ENCODE data around the gene ACRBP. TPM values are rescaled to one million over a fixed set of nuclear protein-coding genes. Genes with fewer than 3 reads are reported as not detected.

The ACRBP gene
- total RNA-seq, 1 donor from 2014 or later, result 3.7 TPM

- H3K36me3 Mint-ChIP-seq, result no peaks in the 10 kb centered on the region
- no peaks in the 10 kb centered on the region for H3K9me3 Mint-ChIP-seq
- H3K4me1 Mint-ChIP-seq, result peaks cover 19% of the 10 kb centered on the region
- no peaks in the 10 kb centered on the region for H3K27me3 Mint-ChIP-seq (ENCODE audit: low read depth)
- H3K4me3 Mint-ChIP-seq, result no peak overlapping the region
- DNase-seq (ENCODE audit: low spot score in 2 of 2, unreplicated experiment in 2 of 2), result no peak
- TF ChIP-seq, protein P1, sequence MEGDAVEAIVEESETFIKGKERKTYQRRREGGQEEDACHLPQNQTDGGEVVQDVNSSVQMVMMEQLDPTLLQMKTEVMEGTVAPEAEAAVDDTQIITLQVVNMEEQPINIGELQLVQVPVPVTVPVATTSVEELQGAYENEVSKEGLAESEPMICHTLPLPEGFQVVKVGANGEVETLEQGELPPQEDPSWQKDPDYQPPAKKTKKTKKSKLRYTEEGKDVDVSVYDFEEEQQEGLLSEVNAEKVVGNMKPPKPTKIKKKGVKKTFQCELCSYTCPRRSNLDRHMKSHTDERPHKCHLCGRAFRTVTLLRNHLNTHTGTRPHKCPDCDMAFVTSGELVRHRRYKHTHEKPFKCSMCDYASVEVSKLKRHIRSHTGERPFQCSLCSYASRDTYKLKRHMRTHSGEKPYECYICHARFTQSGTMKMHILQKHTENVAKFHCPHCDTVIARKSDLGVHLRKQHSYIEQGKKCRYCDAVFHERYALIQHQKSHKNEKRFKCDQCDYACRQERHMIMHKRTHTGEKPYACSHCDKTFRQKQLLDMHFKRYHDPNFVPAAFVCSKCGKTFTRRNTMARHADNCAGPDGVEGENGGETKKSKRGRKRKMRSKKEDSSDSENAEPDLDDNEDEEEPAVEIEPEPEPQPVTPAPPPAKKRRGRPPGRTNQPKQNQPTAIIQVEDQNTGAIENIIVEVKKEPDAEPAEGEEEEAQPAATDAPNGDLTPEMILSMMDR (IDR thresholded peaks at IDR 0.05; ENCODE audit: unreplicated experiment), result no peak
- no peak overlapping the region for H3K27ac Mint-ChIP-seq
Observed at GRCh38 chr12:6626654-6627283, 20.5 kb downstream of the ACRBP start.

DNA sequence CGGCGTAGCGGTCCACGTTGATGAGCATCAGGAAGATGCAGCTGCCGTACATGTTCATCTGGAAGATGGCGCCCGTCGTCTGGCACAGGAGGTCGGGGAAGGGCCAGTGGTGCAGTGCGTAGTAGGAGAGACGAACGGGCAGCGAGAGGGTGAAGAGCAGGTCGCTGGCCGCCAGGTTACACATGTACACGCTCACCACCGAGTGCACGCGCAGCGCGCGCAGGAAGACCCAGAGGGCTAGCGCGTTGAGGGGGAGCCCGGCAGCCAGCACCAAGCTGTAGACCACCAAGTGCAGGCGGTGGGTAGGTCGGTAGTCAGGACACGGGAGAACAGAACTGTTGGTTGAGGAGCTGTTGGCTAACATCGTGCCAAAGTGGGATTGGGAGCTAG, 26.4 kb downstream of the ACRBP start:
- peaks cover 17% of the 10 kb centered on the region for H3K27me3 Mint-ChIP-seq (ENCODE audit: low read depth)
- no peaks in the 10 kb centered on the region for H3K36me3 Mint-ChIP-seq
- no peak overlapping the region for H3K4me3 Mint-ChIP-seq
- H3K4me1 Mint-ChIP-seq, result peaks cover 8% of the 10 kb centered on the region
- DNase-seq (ENCODE audit: low spot score in 2 of 2, unreplicated experiment in 2 of 2), result no peak
- no peak overlapping the region for H3K27ac Mint-ChIP-seq
- no peaks in the 10 kb centered on the region for H3K9me3 Mint-ChIP-seq
- TF ChIP-seq, protein P1 (IDR thresholded peaks at IDR 0.05; ENCODE audit: unreplicated experiment), result no peak

- Mint-ChIP-seq H3K4me3 (no peak overlapping the region), H3K27me3 (ENCODE audit: low read depth) (peaks cover 17% of the 10 kb centered on the region), H3K9me3 (no peaks in the 10 kb centered on the region), H3K27ac (no peak overlapping the region), H3K36me3 (no peaks in the 10 kb centered on the region), H3K4me1 (peaks cover 8% of the 10 kb centered on the region)
- peak in 1 of 2 experiments; percentile 57 for DNase-seq (ENCODE audit: low spot score in 2 of 2, unreplicated experiment in 2 of 2)
- TF ChIP-seq, protein P1 (IDR thresholded peaks at IDR 0.05; ENCODE audit: unreplicated experiment), result peak; percentile 76
Observed at GRCh38 chr12:6620137-6620884, 26.9 kb downstream of the ACRBP start.

DNA sequence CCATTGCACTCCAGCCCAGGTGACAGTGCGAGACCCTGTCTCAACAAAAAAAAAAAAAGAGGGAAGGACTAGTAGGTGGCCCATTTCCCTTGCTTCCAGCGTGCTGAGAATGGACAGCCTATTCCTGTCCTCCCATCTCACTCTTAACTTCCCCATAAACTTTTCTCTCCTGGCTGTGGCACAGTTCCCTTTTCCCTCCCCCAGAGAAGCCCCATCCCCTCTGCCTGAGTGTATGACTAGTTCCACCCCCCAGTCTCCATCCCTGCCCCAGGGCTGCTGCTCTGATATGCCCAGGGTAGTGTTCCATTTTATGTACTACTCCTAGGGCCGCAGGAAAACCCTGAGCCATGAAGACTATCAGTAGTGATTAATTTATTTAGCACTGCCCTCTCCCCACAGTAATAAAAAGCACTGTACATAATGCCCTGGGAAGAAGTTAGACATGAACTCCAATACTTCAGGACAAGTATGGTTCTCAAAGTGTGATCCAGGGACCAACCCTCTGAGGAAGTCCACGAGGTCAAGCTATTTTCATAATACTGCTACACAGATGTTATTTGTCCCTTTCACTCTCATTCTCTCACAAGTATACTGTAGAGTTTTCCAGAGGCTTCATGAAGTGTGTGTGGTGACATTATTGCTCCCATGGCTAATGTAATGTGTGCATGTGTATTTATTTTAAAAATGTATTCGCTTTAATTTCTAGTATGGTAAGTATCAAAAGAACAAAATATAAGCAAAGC, 28.6 kb downstream of the ACRBP start:
- TF ChIP-seq, protein P1 (IDR thresholded peaks at IDR 0.05; ENCODE audit: unreplicated experiment), result no peak
- Mint-ChIP-seq H3K4me3 (no peak overlapping the region), H3K27me3 (ENCODE audit: low read depth) (peaks cover 17% of the 10 kb centered on the region), H3K36me3 (no peaks in the 10 kb centered on the region), H3K9me3 (no peaks in the 10 kb centered on the region), H3K27ac (peak overlapping the region; percentile 77), H3K4me1 (peaks cover 16% of the 10 kb centered on the region)
- no peak for DNase-seq (ENCODE audit: low spot score in 2 of 2, unreplicated experiment in 2 of 2)

DNA sequence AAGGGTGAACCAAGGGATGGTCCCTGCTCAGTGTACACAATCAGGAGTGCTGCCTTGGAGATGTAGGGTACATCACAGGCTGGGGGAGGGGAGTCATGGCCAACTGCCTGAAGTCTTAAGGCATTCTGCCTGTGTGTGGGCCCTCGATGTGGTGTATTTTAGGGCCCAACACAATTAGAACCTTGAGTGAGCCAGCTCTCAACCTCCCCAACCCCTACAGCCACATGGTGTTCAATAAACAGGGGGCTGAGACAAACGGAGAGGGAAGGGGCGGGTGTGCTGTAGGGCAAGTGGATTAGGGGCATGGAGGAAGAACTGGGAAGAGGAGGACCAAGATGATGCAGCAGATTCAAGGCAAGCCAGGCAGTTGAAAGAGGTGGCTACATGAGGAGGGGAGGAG, 31.4 kb downstream of the ACRBP start:
- Mint-ChIP-seq H3K4me3 (no peak overlapping the region), H3K4me1 (peaks cover 43% of the 10 kb centered on the region), H3K9me3 (no peaks in the 10 kb centered on the region), H3K36me3 (no peaks in the 10 kb centered on the region), H3K27ac (peak overlapping the region; percentile 79), H3K27me3 (ENCODE audit: low read depth) (peaks cover 12% of the 10 kb centered on the region)
- no peak for DNase-seq (ENCODE audit: low spot score in 2 of 2, unreplicated experiment in 2 of 2)
- TF ChIP-seq, protein P1 (IDR thresholded peaks at IDR 0.05; ENCODE audit: unreplicated experiment), result no peak
